Activated naive CD8-positive, alpha-beta T cell treated with anti-CD3 and anti-CD28 coated beads, Interleukin-2, amount 50 U/mL, for 24 hours (primary cell): ENCODE results near the gene AP3D1.
A peak's percentile ranks its signal among the peaks of the same experiment; 100 is the strongest.

ENCODE experiments used
- ATAC-seq: fragments of 150-1000 bp; cut with Tn5 transposase; one replicate; pipeline ENCODE4 v1.10.0; 2021
- DNase-seq: peaks from one replicate; pipeline ENCODE4 v3.0.0; 2021
- H3K27ac Mint-ChIP-seq: one replicate; pipeline ENCODE4 v1.8.0; 2021; ENCODE audit warnings: mild to moderate bottlenecking, mixed read lengths
- H3K27me3 Mint-ChIP-seq: one replicate; pipeline ENCODE4 v1.8.0; 2021; ENCODE audit warnings: mixed read lengths
- H3K36me3 Mint-ChIP-seq: one replicate; pipeline ENCODE4 v1.8.0; 2021; ENCODE audit warnings: low read depth, mixed read lengths
- H3K4me1 Mint-ChIP-seq: one replicate; pipeline ENCODE4 v1.8.0; 2021; ENCODE audit warnings: mixed read lengths
- H3K4me3 Mint-ChIP-seq: one replicate; pipeline ENCODE4 v1.8.0; 2021; ENCODE audit warnings: mild to moderate bottlenecking, moderate library complexity, mixed read lengths
- H3K9me3 Mint-ChIP-seq: one replicate; pipeline ENCODE4 v1.8.0; 2021; ENCODE audit warnings: mixed read lengths

The AP3D1 gene

DNA sequence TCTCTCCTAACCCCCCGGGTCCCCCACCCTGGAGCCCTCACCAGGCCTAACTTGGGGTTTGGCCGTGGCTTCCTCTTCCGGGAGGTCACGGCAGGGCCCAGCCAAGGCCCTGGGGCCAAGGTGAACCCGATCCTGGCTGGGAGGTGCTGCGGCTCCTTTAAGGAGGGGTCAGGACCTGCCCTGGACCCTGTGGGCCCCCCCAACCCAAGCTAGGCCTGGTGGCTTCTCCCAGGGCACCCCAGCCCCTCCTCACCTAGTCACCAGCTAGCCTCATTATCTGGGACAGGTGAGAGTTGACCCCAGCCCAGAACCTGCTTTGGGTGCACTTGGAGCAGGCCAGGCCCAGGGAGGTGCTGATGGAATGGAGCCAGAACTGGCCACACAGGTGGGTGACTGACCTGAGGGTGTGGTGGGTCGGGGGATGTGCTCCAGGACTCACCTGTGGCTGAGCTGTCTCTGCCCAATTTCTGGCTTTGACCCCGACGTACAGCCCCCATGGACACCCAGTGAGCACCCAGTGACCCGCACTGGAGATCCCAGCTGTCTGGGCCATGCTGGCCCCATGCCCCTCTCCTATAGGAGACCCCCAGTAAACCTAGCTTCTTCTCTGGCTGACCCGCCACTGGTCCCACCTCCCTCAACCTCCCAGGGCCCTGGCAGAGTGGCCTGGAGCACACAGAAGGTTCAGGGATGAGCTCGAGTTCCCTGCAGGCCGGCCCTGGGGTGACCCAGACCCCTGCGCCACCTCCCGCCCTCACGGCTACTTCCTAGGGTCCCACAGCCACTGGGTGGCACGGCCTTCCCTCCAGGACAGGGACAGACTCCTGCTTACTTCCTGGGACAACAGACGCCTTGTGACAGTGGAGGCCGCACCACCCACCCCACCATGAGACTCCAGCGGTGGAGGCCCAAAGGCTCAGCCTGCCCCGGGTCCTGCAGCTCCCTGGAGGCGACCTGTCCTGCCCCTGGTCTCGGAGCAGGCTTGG lies 93.6 kb downstream of the AP3D1 start:
- no peak for ATAC-seq
- peak overlapping the region; percentile 56 for H3K27ac Mint-ChIP-seq
- no peaks in the 10 kb centered on the region for H3K36me3 Mint-ChIP-seq
- H3K4me3 Mint-ChIP-seq = no peak overlapping the region
- no peaks in the 10 kb centered on the region for H3K9me3 Mint-ChIP-seq
- H3K27me3 Mint-ChIP-seq = no peaks in the 10 kb centered on the region
- no peak for DNase-seq
- H3K4me1 Mint-ChIP-seq = peaks cover 51% of the 10 kb centered on the region

DNA sequence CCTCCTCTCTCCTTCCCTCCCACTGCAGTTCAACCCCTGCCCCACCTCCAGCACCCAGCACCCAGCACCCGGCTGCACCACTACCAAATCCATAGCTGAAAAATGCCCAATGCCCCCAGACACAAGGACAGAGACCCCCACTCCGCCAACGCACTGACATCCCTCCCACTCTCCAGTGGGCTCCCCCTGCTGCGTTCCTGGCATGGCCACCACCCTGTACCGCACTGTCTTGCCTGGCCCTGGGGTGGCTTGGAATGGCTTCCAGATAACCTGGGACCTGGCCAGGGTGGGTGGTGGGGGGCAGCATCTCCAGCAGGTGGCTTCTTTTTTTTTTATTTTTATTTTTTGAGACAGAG lies 94.6 kb downstream of the AP3D1 start:
- no peak for DNase-seq
- peaks cover 50% of the 10 kb centered on the region for H3K4me1 Mint-ChIP-seq
- H3K9me3 Mint-ChIP-seq = no peaks in the 10 kb centered on the region
- ATAC-seq = no peak
- H3K36me3 Mint-ChIP-seq = no peaks in the 10 kb centered on the region
- no peak overlapping the region for H3K4me3 Mint-ChIP-seq
- no peak overlapping the region for H3K27ac Mint-ChIP-seq
- no peaks in the 10 kb centered on the region for H3K27me3 Mint-ChIP-seq

DNA sequence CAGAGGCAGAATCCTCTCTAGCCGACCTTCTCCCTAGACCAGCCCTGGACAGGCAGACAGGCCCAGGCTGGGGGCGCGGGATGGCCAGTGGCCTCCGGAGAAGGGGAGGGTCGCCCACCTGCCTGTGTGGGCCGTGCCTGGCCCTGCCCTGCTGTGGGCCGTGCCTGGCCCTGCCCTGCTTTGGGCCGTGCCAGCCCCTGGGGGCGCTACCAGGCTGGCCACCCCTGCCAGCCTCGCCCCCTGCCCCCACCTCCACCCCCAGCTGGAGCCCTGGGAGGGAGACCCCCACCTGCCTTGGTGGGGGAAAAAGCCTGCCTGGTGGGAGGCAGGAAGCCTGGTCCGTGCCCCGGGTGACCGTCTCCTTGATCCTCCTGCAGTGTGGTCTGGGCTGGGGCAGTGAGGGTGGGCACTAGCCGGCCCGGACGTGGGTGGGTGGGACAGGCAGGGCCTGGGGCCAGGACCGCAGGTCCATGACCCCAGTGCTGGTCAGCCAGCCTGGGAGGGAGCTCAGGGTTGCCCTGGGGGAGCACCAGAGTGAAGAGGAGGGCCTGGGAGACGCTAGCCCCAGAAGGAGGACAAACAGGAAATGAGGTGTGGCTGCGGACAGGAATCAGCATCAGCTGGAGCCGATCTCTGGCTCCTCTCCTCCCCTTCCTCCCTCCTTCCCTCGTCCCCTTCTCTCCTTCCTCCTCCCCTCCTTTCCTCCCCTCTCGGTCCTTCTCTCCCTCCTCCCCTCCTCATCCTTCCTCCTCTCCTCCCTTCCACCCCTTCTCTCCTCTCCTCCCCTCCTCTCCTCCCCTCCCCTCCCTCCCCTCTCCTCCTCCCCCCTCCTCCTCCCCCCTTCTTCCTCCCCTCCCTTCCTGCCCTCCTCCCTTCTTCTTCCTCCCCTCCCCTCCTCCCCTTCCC lies 95.2 kb downstream of the AP3D1 start:
- DNase-seq (no peak), ATAC-seq (no peak)
- no peaks in the 10 kb centered on the region for H3K27me3 Mint-ChIP-seq
- peaks cover 54% of the 10 kb centered on the region for H3K4me1 Mint-ChIP-seq
- H3K36me3 Mint-ChIP-seq = no peaks in the 10 kb centered on the region
- H3K27ac Mint-ChIP-seq = peak overlapping the region; percentile 80
- no peaks in the 10 kb centered on the region for H3K9me3 Mint-ChIP-seq
- peak overlapping the region; percentile 35 for H3K4me3 Mint-ChIP-seq

DNA sequence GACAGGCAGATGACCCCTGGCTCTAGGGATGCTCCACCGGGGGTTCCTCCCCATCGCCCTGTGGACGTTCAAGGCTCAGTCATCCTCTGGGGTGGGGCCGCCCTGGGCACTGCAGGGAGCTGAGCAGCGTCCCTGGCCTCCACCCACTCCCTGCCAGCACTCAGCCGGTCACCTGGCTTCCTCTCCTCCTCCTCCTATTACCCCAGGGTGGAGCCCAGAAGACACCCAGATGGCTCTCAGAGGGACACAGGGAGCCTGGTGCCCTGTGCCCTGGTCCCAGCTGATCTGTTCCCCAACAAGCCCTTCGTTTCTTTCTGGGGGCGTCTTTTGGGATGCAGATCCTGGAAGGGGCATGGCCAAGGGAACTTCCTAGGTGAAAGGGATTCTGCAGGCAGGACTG lies 96.6 kb downstream of the AP3D1 start:
- DNase-seq = no peak

DNA sequence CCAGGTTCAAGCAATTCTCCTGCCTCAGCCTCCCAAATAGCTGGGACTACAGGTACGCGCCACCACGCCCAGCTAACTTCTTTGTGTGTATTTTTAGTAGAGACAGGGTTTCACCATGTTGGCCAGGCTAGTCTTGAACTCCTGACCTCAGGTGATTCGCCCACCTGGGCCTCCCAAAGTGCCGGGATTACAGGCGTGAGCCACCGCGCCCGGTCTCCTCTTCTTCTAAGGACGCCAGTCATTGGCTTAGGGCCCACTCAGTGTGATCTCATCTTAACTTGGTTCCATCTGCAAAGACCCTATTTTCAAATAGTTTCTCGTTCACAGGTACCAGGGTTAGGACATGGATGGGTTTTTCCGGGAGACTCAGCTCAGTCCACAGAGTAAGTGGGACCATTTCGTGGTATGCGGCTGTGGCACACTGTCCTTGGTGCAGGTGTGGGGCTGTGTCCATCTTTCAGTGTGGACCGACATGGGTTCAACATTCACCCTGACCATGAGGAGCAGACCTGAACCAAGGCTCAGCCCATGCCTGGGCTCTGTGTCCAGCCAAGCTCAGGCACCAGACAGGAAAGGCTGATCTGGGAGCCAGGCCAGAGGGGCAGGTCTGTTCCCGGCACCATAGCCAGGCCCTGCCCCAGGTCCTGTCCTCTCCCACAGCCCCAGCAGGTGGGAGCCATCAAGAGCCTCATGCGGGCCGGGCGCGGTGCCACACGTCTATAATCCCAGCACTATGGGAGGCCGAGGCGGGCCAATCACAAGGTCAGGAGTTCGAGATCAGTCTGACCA lies 97.6 kb downstream of the AP3D1 start:
- H3K9me3 Mint-ChIP-seq = no peaks in the 10 kb centered on the region
- peak overlapping the region; percentile 75 for H3K27ac Mint-ChIP-seq
- peaks cover 50% of the 10 kb centered on the region for H3K4me1 Mint-ChIP-seq
- no peak overlapping the region for H3K4me3 Mint-ChIP-seq
- DNase-seq = no peak
- no peaks in the 10 kb centered on the region for H3K36me3 Mint-ChIP-seq
- no peaks in the 10 kb centered on the region for H3K27me3 Mint-ChIP-seq
- no peak for ATAC-seq

More for the DNA sequence above, 96.6 kb downstream of the AP3D1 start:
- H3K27ac Mint-ChIP-seq = peak overlapping the region; percentile 62
- no peak for ATAC-seq
- peaks cover 46% of the 10 kb centered on the region for H3K4me1 Mint-ChIP-seq
- no peak overlapping the region for H3K4me3 Mint-ChIP-seq
- no peaks in the 10 kb centered on the region for H3K36me3 Mint-ChIP-seq
- H3K27me3 Mint-ChIP-seq = no peaks in the 10 kb centered on the region
- H3K9me3 Mint-ChIP-seq = no peaks in the 10 kb centered on the region

DNA sequence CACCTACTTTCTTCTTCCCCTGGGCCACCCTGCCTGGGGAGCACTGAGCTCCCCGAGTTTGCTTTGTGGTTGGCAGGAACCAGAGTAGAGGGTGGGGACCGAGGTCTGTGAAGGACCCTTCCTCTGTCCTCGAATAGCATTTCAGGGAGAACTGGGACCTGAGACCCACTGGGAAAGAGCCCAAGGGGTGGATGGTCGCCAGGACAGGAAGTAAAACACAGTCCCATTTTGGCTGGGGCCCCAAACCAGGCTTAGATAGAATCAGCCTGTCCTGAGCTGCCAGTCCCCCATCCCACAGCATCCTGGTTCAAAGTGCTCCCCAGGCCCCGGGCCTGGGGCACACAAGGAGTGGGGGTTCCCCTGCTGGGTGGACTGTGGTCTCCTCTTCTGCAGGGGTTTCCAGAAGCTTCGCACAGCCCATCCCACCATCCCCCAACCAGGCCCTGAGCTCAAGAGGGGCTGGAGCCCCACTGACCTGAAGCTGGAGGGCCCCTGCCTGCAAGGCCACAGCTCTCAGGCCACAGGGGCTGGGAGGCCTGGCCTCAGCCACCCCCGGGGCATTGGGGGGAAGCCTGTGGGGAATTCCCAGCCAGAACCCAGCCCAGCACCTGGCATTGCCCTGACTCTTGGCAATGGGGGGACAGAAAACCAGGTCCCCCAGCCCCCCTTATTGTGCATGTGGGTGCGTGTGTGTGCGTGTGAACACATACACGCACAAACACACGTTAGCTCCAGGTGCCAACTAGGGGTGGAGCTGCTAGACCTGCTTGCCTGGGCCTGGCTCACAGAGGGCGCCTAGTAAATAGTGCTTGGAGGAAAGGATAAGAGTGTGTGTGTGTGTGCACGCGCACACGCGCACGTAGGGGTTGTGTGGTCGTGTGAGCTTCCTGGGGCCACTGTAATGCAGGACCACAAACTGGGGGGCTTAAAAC lies 99.3 kb downstream of the AP3D1 start:
- Mint-ChIP-seq H3K36me3 (no peaks in the 10 kb centered on the region), H3K4me3 (peak overlapping the region; percentile 74), H3K27me3 (no peaks in the 10 kb centered on the region), H3K27ac (peak overlapping the region; percentile 90), H3K9me3 (no peaks in the 10 kb centered on the region), H3K4me1 (peaks cover 56% of the 10 kb centered on the region)
- peak; percentile 22 for ATAC-seq
- peak; percentile 62 for DNase-seq

DNA sequence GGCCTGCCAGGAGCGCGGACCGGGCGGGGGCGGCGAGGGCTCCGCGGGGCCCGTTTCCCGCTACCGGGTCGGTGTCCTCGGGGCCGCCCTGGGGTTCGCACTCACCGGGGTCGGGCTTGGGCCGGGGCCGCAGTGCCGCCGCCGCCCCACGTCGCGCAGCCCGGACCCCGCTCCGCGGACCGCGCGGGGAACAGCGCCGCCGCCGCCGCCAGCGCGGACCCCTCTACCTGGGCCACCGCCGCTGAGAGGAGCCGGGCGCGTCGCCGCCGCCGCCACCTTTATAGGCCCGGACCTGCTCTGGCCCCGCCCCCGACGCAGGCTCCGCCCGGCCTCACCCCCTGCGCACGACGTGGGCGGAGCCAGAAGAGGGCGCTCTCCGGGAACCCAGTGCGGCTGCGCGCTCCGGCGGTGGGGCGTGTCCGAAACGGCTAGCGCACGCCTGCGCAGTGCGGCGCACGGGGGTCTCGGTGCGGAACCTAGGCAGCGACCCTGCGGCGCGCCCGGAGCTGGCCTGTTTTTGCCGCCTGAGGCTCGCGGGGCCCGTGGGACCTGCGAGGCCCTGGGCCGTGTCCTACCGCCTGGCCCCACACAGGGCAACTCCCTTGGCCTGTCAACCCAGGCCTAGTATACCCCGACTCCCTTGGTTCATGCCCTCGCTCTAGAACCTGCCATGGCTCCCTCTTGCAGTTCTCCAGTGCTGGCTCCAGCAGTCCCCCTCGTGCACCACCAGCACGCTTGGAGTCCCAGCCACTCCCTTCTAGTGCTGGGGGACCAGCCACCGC lies 100.2 kb downstream of the AP3D1 start, which contains the start of gene MKNK2:
MKNK2 (minus strand) TSS at position 254 of the 782 bp plus-strand sequence. CDS start 393 bp downstream, outside the sequence.
- Mint-ChIP-seq H3K27me3 (no peaks in the 10 kb centered on the region), H3K36me3 (no peaks in the 10 kb centered on the region), H3K4me1 (peaks cover 55% of the 10 kb centered on the region), H3K9me3 (no peaks in the 10 kb centered on the region), H3K27ac (peak within 1 kb of the TSS; percentile 90), H3K4me3 (peak within 1 kb of the TSS; percentile 83)
- DNase-seq (peak; percentile 99), ATAC-seq (peak; percentile 69)
